GM12878 (cell line): ENCODE measurements around the gene NMNAT3.

Experiments used
- EP300 ChIP-seq, 2 experiments: fragments of 150-350 bp in 1 of 2; IDR thresholded peaks; 2 replicates each; pipeline ENCODE4 v1.6.1; 2011 to 2012; ENCODE audit warnings: low read depth in 2 of 2, low read length in 2 of 2, borderline replicate concordance in 1 of 2, improper control_type of control experiment in 1 of 2, inconsistent platforms in 1 of 2; ENCODE audit not compliant: control insufficient read depth in 1 of 2
- MLLT1 ChIP-seq: fragments of 450-650 bp; IDR thresholded peaks from 2 replicates; pipeline ENCODE4 v1.6.1; 2016; ENCODE audit warnings: mild to moderate bottlenecking

DNA sequence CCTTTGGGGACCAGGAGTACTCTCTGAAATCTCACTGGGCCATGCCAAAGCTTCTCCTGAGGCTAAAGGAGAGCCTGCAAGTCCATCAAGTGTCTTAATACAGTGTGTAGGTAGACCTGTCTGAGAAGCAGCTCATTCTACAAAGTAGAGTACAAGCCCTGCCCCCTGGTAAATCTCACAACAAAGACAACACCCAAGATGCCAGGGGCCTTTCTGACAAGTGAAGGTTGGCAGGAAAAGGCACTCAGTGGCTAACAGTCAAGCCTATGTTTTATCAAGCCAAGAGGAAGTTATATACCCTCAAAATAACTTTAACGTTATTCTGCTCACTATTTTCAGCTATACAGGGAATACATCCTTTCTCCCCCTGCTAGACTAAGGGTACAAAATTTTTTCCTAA, 58.3 kb downstream of the NMNAT3 start:
- TF ChIP-seq EP300 (IDR thresholded peaks at IDR 0.05; ENCODE audit: borderline replicate concordance in 1 of 2, control insufficient read depth in 1 of 2, low read depth in 2 of 2, low read length in 2 of 2) (no peak), MLLT1 (no peak)
